ENCODE measurements around the gene TAB2.

DNA sequence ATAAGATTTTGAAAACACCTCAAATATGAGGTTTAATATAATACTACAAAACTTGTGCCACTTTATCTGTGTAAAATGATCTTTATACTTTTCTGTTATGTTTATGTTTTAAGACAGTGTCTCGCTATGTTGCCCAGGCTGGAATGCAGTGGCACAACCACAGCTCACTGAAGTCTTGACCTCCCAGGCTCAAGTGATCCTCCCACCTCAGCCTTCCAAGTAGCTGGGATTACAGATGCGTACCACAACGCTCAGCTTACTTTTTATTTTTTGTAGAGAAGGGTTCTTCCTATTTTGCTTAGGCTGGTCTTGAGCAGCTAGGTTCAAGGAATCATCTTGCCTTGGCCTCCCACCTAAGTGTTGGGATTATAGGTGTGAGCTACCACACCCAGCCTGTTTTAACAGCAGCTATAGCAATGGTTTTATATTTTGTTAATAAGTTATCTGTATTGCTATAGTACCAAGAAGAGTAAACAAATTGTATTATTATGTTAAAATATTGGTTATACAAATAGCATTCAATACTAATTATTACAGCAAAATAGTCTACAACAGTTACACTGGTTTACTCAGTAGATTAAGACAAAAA, 8.2 kb downstream of the TAB2 start:
- TF ChIP-seq, protein P1, sequence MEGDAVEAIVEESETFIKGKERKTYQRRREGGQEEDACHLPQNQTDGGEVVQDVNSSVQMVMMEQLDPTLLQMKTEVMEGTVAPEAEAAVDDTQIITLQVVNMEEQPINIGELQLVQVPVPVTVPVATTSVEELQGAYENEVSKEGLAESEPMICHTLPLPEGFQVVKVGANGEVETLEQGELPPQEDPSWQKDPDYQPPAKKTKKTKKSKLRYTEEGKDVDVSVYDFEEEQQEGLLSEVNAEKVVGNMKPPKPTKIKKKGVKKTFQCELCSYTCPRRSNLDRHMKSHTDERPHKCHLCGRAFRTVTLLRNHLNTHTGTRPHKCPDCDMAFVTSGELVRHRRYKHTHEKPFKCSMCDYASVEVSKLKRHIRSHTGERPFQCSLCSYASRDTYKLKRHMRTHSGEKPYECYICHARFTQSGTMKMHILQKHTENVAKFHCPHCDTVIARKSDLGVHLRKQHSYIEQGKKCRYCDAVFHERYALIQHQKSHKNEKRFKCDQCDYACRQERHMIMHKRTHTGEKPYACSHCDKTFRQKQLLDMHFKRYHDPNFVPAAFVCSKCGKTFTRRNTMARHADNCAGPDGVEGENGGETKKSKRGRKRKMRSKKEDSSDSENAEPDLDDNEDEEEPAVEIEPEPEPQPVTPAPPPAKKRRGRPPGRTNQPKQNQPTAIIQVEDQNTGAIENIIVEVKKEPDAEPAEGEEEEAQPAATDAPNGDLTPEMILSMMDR (IDR thresholded peaks at IDR 0.05; ENCODE audit: low read depth, low read length, poor library complexity, severe bottlenecking): no peak
- no peak for TF ChIP-seq EZH2phosphoT487 (IDR thresholded peaks at IDR 0.05; ENCODE audit: borderline replicate concordance, low read length)

All from DOHH2 (cell line).